SIG-M5 treated with dmso at 0.1 percent for 504 hours (cell line): ENCODE measurements around the gene THEM4.

Source experiments
- DNase-seq: peaks from one replicate; lab custom pipeline; 2025; ENCODE audit not compliant: unreplicated experiment; lab: John Stamatoyannopoulos, UW

Gene THEM4

GRCh38 chr1:151909167-151910149, at the start of gene THEM4:
TSS of gene THEM4 (minus strand) at chr1:151909511. CDS start at chr1:151909458, 53 bp downstream.
- DNase-seq = peak; percentile 97

- DNase-seq = peak; percentile 59
Observed at GRCh38 chr1:151958959-151959358, 49.6 kb upstream of the THEM4 start.

- no peak for DNase-seq
Observed at GRCh38 chr1:151956957-151957497, 47.7 kb upstream of the THEM4 start.

- no peak for DNase-seq
Observed at GRCh38 chr1:151953409-151954094, 44.2 kb upstream of the THEM4 start.

GRCh38 chr1:151952811-151953210, 43.5 kb upstream of the THEM4 start:
- DNase-seq = no peak

- no peak for DNase-seq
Observed at GRCh38 chr1:151949371-151950193, 40.3 kb upstream of the THEM4 start.

GRCh38 chr1:151948506-151948905, 39.2 kb upstream of the THEM4 start:
- DNase-seq = no peak

- DNase-seq = no peak
Observed at GRCh38 chr1:151947140-151947539, 37.8 kb upstream of the THEM4 start.

GRCh38 chr1:151945725-151946722, 36.7 kb upstream of the THEM4 start:
- DNase-seq = peak; percentile 99

GRCh38 chr1:151944857-151945575, 35.7 kb upstream of the THEM4 start:
- DNase-seq = no peak

- peak; percentile 23 for DNase-seq
Observed at GRCh38 chr1:151944126-151944856, 35.0 kb upstream of the THEM4 start.

GRCh38 chr1:151943591-151943990, 34.3 kb upstream of the THEM4 start:
- DNase-seq = no peak

GRCh38 chr1:151942882-151943281, 33.6 kb upstream of the THEM4 start:
- no peak for DNase-seq

GRCh38 chr1:151940541-151940940, 31.2 kb upstream of the THEM4 start:
- no peak for DNase-seq

GRCh38 chr1:151939779-151940178, 30.5 kb upstream of the THEM4 start:
- DNase-seq = no peak

- no peak for DNase-seq
Observed at GRCh38 chr1:151939141-151939540, 29.8 kb upstream of the THEM4 start.

GRCh38 chr1:151936653-151937052, 27.3 kb upstream of the THEM4 start:
- DNase-seq = no peak

- DNase-seq = no peak
Observed at GRCh38 chr1:151935894-151936602, 26.7 kb upstream of the THEM4 start.
